Measurements from ENCODE around the gene TMEM9B. TPM values are rescaled to one million over a fixed set of nuclear protein-coding genes. Genes with fewer than 3 reads are reported as not detected.
A peak's percentile ranks its signal among the peaks of the same experiment; 100 is the strongest.

Gene TMEM9B
- total and polyA plus RNA-seq, 9 of the 15 experiments (the other 6 are each of a cell fraction or from before 2014, with no cell fraction given) = 7.7 to 20.0 (median 14.0) TPM

GRCh38 chr11:8988329-8989234 lies 24.3 kb upstream of the TMEM9B start (continued):
- TF ChIP-seq, protein P1, sequence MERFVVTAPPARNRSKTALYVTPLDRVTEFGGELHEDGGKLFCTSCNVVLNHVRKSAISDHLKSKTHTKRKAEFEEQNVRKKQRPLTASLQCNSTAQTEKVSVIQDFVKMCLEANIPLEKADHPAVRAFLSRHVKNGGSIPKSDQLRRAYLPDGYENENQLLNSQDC (CRISPR knock-in tag; IDR thresholded peaks at IDR 0.05) = no peak
- TF ChIP-seq BCLAF1 (IDR thresholded peaks at IDR 0.05; ENCODE audit: borderline replicate concordance in 1 of 2, control insufficient read depth in 1 of 2, low read depth in 2 of 2, low read length in 1 of 2) (no peak), NCOA2 (IDR thresholded peaks at IDR 0.05; ENCODE audit: partially characterized antibody in 2 of 2) (no peak), ZBTB9 (CRISPR knock-in tag; IDR thresholded peaks at IDR 0.05) (peak; percentile 95), CBFA2T3 (IDR thresholded peaks at IDR 0.05) (peak; percentile 95), PHF21A (IDR thresholded peaks at IDR 0.05; ENCODE audit: borderline replicate concordance, low read depth) (peak; percentile 94; the same call in 1 of the 2 replicates), ZNF511 (CRISPR knock-in tag; IDR thresholded peaks at IDR 0.05) (no peak), MCM2 (IDR thresholded peaks at IDR 0.05; ENCODE audit: low read depth) (no peak), LCOR (CRISPR knock-in tag; IDR thresholded peaks at IDR 0.05) (0 out of 2 replicates have a peak, but pooled peaks have one; percentile 29), MCM5 (IDR thresholded peaks at IDR 0.05; ENCODE audit: low read depth) (no peak), RBM22 (IDR thresholded peaks at IDR 0.05; ENCODE audit: low read depth, low read length, poor library complexity, severe bottlenecking) (no peak)
- TF ChIP-seq, protein P2, sequence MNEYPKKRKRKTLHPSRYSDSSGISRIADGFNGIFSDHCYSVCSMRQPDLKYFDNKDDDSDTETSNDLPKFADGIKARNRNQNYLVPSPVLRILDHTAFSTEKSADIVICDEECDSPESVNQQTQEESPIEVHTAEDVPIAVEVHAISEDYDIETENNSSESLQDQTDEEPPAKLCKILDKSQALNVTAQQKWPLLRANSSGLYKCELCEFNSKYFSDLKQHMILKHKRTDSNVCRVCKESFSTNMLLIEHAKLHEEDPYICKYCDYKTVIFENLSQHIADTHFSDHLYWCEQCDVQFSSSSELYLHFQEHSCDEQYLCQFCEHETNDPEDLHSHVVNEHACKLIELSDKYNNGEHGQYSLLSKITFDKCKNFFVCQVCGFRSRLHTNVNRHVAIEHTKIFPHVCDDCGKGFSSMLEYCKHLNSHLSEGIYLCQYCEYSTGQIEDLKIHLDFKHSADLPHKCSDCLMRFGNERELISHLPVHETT (CRISPR knock-in tag; conservative IDR thresholded peaks at IDR 0.05 in 1 of 2, IDR thresholded peaks at IDR 0.05 in 1 of 2) = no peak

Data from K562 (cell line).